ENCODE measurements around the gene KANSL1. TPM values are rescaled to one million over a fixed set of nuclear protein-coding genes. Genes with fewer than 3 reads are reported as not detected.

Gene KANSL1
- total and polyA plus RNA-seq, 9 of the 15 experiments (the other 6 are each of a cell fraction or from before 2014, with no cell fraction given), result 3.6 to 55.4 (median 31.8) TPM

GRCh38 chr17:46193626-46194392 is 580 bp upstream of the KANSL1 start (continued):
- TF ChIP-seq CHD7 (IDR thresholded peaks at IDR 0.05; ENCODE audit: low read depth, low read length) (no peak), HDAC8 (tag; IDR thresholded peaks at IDR 0.05) (0 out of 2 replicates have a peak, but pooled peaks have one; percentile 42), ESRRA (IDR thresholded peaks at IDR 0.05; ENCODE audit: borderline replicate concordance, low read depth) (no peak), ZNF212 (CRISPR knock-in tag; IDR thresholded peaks at IDR 0.05) (no peak), ZNF24 (IDR thresholded peaks at IDR 0.05) (no peak), MCM7 (IDR thresholded peaks at IDR 0.05) (no peak), CBX1 (IDR thresholded peaks at IDR 0.05; ENCODE audit: low read depth) (peak; percentile 78), TFAP4 (CRISPR knock-in tag; IDR thresholded peaks at IDR 0.05; ENCODE audit: borderline replicate concordance) (peak; percentile 92), SIRT6 (IDR thresholded peaks at IDR 0.05; ENCODE audit: low read depth, low read length) (no peak), ETS2 (tag; IDR thresholded peaks at IDR 0.05; ENCODE audit: borderline replicate concordance, poor library complexity, severe bottlenecking) (no peak), BDP1 (IDR thresholded peaks at IDR 0.05; ENCODE audit: insufficient read depth, insufficient read length) (no peak), GMEB1 (CRISPR knock-in tag; IDR thresholded peaks at IDR 0.05) (peak; percentile 6; the same call in 1 of the 2 replicates), RBM22 (IDR thresholded peaks at IDR 0.05; ENCODE audit: low read depth, low read length, poor library complexity, severe bottlenecking) (peak; percentile 83), CSDE1 (IDR thresholded peaks at IDR 0.05) (no peak), GATAD2A (IDR thresholded peaks at IDR 0.05) (no peak)

Measured in K562 (cell line).